Measurements from ENCODE around the gene DHRS7.

Gene DHRS7

DNA sequence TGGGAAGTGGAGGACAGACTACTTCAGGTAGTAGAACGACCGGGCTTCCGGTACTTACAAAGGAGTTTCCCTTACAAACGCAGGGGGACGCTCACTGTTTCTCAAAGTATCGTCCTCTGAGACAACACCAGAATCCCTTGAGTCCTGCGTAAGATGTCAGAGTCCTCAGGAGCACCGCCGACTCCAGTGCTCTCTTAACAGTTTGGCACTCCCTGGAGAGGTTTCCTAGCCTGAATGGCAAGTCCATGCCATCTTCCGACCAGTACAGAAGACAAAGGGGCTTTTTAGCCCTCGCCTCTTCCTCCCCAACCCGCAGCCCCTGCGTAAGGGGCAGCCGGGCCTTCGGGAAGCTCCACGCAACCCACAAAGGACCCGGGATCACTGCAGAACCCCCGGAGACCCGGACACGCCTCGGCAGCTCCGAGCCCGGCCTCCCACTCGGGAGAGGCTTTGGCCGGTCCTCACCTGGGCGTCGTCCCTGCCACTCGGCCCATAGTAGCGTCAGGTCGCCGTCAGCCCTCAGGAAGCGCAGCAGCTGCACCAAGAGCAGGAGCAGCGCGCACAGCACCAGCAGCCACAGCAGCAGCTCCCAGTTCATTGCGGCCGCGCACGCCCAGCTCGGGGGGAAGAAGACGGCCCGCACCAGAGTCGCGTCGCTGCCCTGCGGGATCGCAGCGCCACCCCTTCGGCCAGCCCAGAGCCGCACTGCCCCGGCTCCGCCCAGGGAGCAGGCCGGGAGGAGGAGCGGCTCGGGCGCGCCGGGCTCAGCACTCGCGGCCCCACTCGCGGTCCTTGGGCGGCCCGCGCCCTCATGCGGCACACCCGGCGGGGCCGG is at the start of gene DHRS7:
Gene DHRS7, minus strand, starts transcription at position 687 of the 835 bp plus-strand sequence. Its CDS starts 89 bp downstream, at position 598.
- no peaks in the 10 kb centered on the region for H3K9me3 Mint-ChIP-seq
- H3K27me3 Mint-ChIP-seq, result no peaks in the 10 kb centered on the region
- peaks cover 37% of the 10 kb centered on the region for H3K36me3 Mint-ChIP-seq (ENCODE audit: low read depth)
- peak; percentile 83 for DNase-seq
- peak within 1 kb of the TSS; percentile 98 for H3K4me3 Mint-ChIP-seq
- H3K4me1 Mint-ChIP-seq (ENCODE audit: low read depth), result peaks cover 49% of the 10 kb centered on the region
- peak within 1 kb of the TSS; percentile 96 for H3K27ac Mint-ChIP-seq

DNA sequence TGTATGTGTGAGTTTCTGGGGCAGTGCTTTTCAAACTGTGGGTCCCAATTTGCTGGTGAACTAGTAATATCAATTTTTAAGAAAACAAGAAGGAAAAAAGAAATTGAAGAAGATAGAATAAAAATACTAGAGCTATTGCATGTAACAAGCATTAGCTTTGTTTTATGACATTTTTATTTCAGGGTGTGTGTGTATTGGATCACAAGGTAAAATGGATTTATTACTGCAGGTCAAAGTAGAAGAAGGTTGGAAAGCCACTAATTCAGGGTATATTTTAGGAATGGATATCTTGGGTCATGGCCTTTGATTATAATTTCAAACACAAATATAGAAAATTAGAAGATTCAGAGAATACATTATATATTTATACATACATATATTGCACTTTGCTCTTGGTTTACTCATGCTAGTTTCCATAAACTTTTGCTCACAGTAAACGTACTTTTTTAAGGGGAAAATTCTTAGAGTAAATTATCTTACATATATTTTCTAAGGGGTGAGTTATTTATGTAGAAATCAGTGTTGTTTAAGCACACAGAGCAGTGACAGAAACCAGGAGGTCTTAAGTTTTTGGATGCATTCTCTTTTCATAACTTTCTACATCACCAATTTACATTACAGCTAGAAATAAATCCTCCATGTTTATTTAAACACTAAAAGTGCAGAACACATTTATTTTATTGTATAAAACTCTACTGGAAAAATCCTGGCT is 49.4 kb upstream of the DHRS7 start:
- Mint-ChIP-seq H3K36me3 (ENCODE audit: low read depth) (no peaks in the 10 kb centered on the region), H3K9me3 (no peaks in the 10 kb centered on the region), H3K4me3 (no peak overlapping the region), H3K27ac (no peak overlapping the region), H3K27me3 (peaks cover 3% of the 10 kb centered on the region), H3K4me1 (ENCODE audit: low read depth) (peaks cover 4% of the 10 kb centered on the region)
- DNase-seq, result no peak

- Mint-ChIP-seq H3K27ac (no peak overlapping the region), H3K36me3 (ENCODE audit: low read depth) (no peaks in the 10 kb centered on the region), H3K4me1 (ENCODE audit: low read depth) (peaks cover 2% of the 10 kb centered on the region), H3K4me3 (no peak overlapping the region), H3K9me3 (no peaks in the 10 kb centered on the region), H3K27me3 (peaks cover 3% of the 10 kb centered on the region)
- no peak for DNase-seq
These were observed 48.8 kb upstream of the DHRS7 start for GRCh38 chr14:60214003-60214402.

DNA sequence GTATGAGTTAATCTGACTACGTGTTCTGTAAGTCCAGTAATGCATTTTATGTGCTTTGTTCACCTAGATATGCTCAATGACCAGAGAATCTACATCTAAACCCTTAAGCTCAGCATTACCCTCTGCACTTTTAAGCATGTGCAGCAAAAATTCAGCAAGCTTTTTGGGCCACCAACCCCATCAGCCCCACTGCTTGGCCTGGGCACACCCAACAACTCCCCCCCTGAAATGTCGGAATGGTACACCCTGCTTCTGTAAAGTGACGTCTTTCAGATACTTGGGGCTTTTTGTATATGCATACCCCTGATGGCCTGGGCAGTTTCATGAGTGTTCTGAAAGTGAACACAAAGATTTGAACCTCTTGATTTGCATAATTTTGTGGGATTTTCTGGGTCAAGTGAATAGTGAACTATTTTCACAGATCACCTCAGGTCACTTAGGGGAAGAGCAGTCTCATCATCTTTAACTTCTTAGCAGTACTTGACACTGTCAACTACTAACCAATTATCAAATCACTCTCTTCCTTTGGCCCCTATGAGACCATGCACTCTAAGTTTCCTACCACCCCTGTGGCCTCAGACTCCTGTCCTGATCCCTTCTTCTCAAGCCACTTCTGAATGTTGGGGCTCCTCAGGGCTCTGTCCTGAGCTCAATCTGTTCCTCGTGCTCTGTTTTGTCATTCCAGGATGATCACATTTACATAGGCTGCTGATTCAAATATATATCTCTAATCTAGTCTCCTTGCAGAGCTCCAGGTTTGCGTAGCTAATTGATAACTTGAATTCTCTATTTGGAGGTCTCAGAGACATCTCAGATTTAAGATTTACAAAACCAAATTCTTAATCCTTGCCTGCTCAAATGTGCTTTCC is 47.5 kb upstream of the DHRS7 start:
- Mint-ChIP-seq H3K27ac (no peak overlapping the region), H3K36me3 (ENCODE audit: low read depth) (no peaks in the 10 kb centered on the region), H3K4me1 (ENCODE audit: low read depth) (no peaks in the 10 kb centered on the region), H3K4me3 (no peak overlapping the region), H3K9me3 (no peaks in the 10 kb centered on the region), H3K27me3 (peaks cover 3% of the 10 kb centered on the region)
- no peak for DNase-seq

- no peak overlapping the region for H3K27ac Mint-ChIP-seq
These were observed 46.0 kb upstream of the DHRS7 start for GRCh38 chr14:60211153-60211552.

GRCh38 chr14:60210703-60211102 is 45.5 kb upstream of the DHRS7 start:
- Mint-ChIP-seq H3K9me3 (no peaks in the 10 kb centered on the region), H3K4me3 (no peak overlapping the region), H3K27ac (no peak overlapping the region), H3K36me3 (ENCODE audit: low read depth) (no peaks in the 10 kb centered on the region), H3K4me1 (ENCODE audit: low read depth) (peaks cover 12% of the 10 kb centered on the region), H3K27me3 (peaks cover 13% of the 10 kb centered on the region)
- no peak for DNase-seq

More at GRCh38 chr14:60211153-60211552, 46.0 kb upstream of the DHRS7 start:
- DNase-seq, result no peak
- Mint-ChIP-seq H3K27me3 (peaks cover 12% of the 10 kb centered on the region), H3K9me3 (no peaks in the 10 kb centered on the region), H3K4me3 (no peak overlapping the region), H3K36me3 (ENCODE audit: low read depth) (no peaks in the 10 kb centered on the region), H3K4me1 (ENCODE audit: low read depth) (peaks cover 7% of the 10 kb centered on the region)

DNA sequence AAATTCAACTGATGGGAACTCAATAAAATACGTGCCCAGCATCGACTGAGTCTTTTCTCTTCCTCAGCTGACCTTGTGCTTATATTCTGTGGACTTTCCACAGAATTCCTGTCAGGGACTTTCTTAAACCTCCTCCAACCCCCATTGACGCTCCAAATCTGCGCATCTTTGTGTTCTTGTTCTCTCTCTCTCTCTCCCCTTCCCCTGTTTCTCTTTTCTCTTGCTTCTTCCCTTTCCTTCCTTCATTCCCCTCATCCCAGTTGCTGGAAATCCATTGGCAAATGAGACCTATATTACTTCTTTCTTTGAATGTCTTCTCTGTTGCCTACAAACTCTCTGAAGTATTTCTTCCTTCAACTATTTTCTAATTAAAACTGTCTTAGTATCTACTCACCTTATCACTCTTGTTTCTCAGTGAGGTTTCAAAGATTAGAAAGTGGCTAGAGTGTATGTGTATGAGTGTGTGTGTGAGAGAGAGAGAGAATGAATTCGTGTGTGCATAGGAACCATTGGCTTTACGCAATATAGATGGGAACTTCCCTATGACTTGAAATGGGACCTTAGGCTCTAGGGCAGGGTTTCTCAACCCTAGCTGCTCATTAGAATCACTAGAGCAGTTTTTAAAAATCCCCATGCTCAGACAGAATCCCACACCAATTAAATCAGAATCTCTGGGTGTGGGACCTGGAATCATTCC is 41.8 kb upstream of the DHRS7 start:
- Mint-ChIP-seq H3K27me3 (peaks cover 24% of the 10 kb centered on the region), H3K9me3 (no peaks in the 10 kb centered on the region), H3K4me1 (ENCODE audit: low read depth) (peaks cover 24% of the 10 kb centered on the region), H3K4me3 (no peak overlapping the region), H3K36me3 (ENCODE audit: low read depth) (no peaks in the 10 kb centered on the region), H3K27ac (peak overlapping the region; percentile 2)
- DNase-seq, result no peak

GRCh38 chr14:60206249-60206670 is 41.1 kb upstream of the DHRS7 start:
- no peak for DNase-seq
- Mint-ChIP-seq H3K4me1 (ENCODE audit: low read depth) (peaks cover 24% of the 10 kb centered on the region), H3K9me3 (no peaks in the 10 kb centered on the region), H3K27ac (peak overlapping the region; percentile 1), H3K36me3 (ENCODE audit: low read depth) (no peaks in the 10 kb centered on the region), H3K27me3 (peaks cover 24% of the 10 kb centered on the region), H3K4me3 (no peak overlapping the region)

- H3K4me3 Mint-ChIP-seq, result no peak overlapping the region
- peak overlapping the region; percentile 7 for H3K27ac Mint-ChIP-seq
- no peak for DNase-seq
- H3K9me3 Mint-ChIP-seq, result no peaks in the 10 kb centered on the region
- peaks cover 24% of the 10 kb centered on the region for H3K4me1 Mint-ChIP-seq (ENCODE audit: low read depth)
- H3K27me3 Mint-ChIP-seq, result peaks cover 28% of the 10 kb centered on the region
- no peaks in the 10 kb centered on the region for H3K36me3 Mint-ChIP-seq (ENCODE audit: low read depth)
These were observed 39.9 kb upstream of the DHRS7 start for GRCh38 chr14:60204843-60205774.

- Mint-ChIP-seq H3K27me3 (peaks cover 34% of the 10 kb centered on the region), H3K4me1 (ENCODE audit: low read depth) (peaks cover 24% of the 10 kb centered on the region), H3K9me3 (peaks cover 8% of the 10 kb centered on the region), H3K36me3 (ENCODE audit: low read depth) (no peaks in the 10 kb centered on the region), H3K4me3 (no peak overlapping the region), H3K27ac (no peak overlapping the region)
- no peak for DNase-seq
These were observed 39.1 kb upstream of the DHRS7 start for GRCh38 chr14:60204104-60204842.

GRCh38 chr14:60199321-60199720 is 34.1 kb upstream of the DHRS7 start:
- no peaks in the 10 kb centered on the region for H3K36me3 Mint-ChIP-seq (ENCODE audit: low read depth)
- no peak for DNase-seq
- peaks cover 12% of the 10 kb centered on the region for H3K4me1 Mint-ChIP-seq (ENCODE audit: low read depth)
- H3K27ac Mint-ChIP-seq, result no peak overlapping the region
- no peak overlapping the region for H3K4me3 Mint-ChIP-seq
- peaks cover 17% of the 10 kb centered on the region for H3K27me3 Mint-ChIP-seq
- peaks cover 14% of the 10 kb centered on the region for H3K9me3 Mint-ChIP-seq

GRCh38 chr14:60197629-60198303 is 32.6 kb upstream of the DHRS7 start:
- Mint-ChIP-seq H3K9me3 (peaks cover 14% of the 10 kb centered on the region), H3K4me3 (no peak overlapping the region), H3K36me3 (ENCODE audit: low read depth) (no peaks in the 10 kb centered on the region), H3K27ac (no peak overlapping the region), H3K27me3 (peaks cover 13% of the 10 kb centered on the region), H3K4me1 (ENCODE audit: low read depth) (peaks cover 12% of the 10 kb centered on the region)
- no peak for DNase-seq

Data from activated T-cell treated with anti-CD3 and anti-CD28 coated beads, Interleukin-2, amount 50 U/mL, for 24 hours (primary cell).